GM12875 (cell line): Measurements from ENCODE around the gene ALOXE3.
A peak's percentile ranks its signal among the peaks of the same experiment; 100 is the strongest.

Experiments used
- H3K4me3 ChIP-seq: one replicate; pipeline ENCODE4 v1.5.1; 2011; ENCODE audit warnings: low read depth, low read length, control low read depth
- CTCF ChIP-seq: IDR thresholded peaks from 2 replicates; pipeline ENCODE4 v1.5.1; 2011; ENCODE audit warnings: low read depth, mild to moderate bottlenecking, control low read depth, inconsistent platforms, low read length, moderate library complexity, borderline replicate concordance; ENCODE audit not compliant: insufficient read depth

ALOXE3 gene

GRCh38 chr17:8158267-8159031, 40.1 kb upstream of the ALOXE3 start:
- TF ChIP-seq CTCF: peak; percentile 85
- no peak overlapping the region for H3K4me3 ChIP-seq

GRCh38 chr17:8156246-8156992, 38.1 kb upstream of the ALOXE3 start:
- peak; percentile 24; the same call in 1 of the 2 replicates for TF ChIP-seq CTCF
- H3K4me3 ChIP-seq: peak overlapping the region; percentile 68

- no peak for TF ChIP-seq CTCF
Observed at GRCh38 chr17:8155996-8156245, 37.6 kb upstream of the ALOXE3 start.

GRCh38 chr17:8155231-8155995, 37.1 kb upstream of the ALOXE3 start:
- no peak for TF ChIP-seq CTCF
- H3K4me3 ChIP-seq: peak overlapping the region; percentile 68

More at GRCh38 chr17:8155996-8156245, 37.6 kb upstream of the ALOXE3 start:
- peak overlapping the region; percentile 68 for H3K4me3 ChIP-seq

- TF ChIP-seq CTCF: no peak
- no peak overlapping the region for H3K4me3 ChIP-seq
Observed at GRCh38 chr17:8154608-8155155, 36.4 kb upstream of the ALOXE3 start.

- no peak overlapping the region for H3K4me3 ChIP-seq
- TF ChIP-seq CTCF: no peak
Observed at GRCh38 chr17:8153957-8154607, 35.8 kb upstream of the ALOXE3 start.
